Fibroblast of mammary gland (primary cell): ENCODE measurements around the gene CD302.

Experiments used
- DNase-seq: peaks from one replicate; pipeline ENCODE4 v3.0.0-alpha.2; 2010; ENCODE audit warnings: low read depth
- H3K4me3 ChIP-seq: 2 replicates; pipeline ENCODE4 v1.5.1; 2011; ENCODE audit warnings: low read depth, mild to moderate bottlenecking, low read length, moderate library complexity; ENCODE audit not compliant: control insufficient read depth
- TF ChIP-seq, protein P1 (sequence below): conservative IDR thresholded peaks from 2 replicates; pipeline ENCODE4 v1.5.1; 2011; ENCODE audit warnings: low read depth, low read length, inconsistent platforms; ENCODE audit not compliant: control insufficient read depth, insufficient read depth

CD302 gene

GRCh38 chr2:159744363-159744762 lies 53.6 kb downstream of the CD302 start:
- H3K4me3 ChIP-seq: no peak overlapping the region
- DNase-seq: no peak
- TF ChIP-seq, protein P1, sequence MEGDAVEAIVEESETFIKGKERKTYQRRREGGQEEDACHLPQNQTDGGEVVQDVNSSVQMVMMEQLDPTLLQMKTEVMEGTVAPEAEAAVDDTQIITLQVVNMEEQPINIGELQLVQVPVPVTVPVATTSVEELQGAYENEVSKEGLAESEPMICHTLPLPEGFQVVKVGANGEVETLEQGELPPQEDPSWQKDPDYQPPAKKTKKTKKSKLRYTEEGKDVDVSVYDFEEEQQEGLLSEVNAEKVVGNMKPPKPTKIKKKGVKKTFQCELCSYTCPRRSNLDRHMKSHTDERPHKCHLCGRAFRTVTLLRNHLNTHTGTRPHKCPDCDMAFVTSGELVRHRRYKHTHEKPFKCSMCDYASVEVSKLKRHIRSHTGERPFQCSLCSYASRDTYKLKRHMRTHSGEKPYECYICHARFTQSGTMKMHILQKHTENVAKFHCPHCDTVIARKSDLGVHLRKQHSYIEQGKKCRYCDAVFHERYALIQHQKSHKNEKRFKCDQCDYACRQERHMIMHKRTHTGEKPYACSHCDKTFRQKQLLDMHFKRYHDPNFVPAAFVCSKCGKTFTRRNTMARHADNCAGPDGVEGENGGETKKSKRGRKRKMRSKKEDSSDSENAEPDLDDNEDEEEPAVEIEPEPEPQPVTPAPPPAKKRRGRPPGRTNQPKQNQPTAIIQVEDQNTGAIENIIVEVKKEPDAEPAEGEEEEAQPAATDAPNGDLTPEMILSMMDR: no peak

- no peak overlapping the region for H3K4me3 ChIP-seq
- DNase-seq: no peak
- TF ChIP-seq, protein P1: no peak
Observed at GRCh38 chr2:159742846-159743245, 55.2 kb downstream of the CD302 start.

DNA sequence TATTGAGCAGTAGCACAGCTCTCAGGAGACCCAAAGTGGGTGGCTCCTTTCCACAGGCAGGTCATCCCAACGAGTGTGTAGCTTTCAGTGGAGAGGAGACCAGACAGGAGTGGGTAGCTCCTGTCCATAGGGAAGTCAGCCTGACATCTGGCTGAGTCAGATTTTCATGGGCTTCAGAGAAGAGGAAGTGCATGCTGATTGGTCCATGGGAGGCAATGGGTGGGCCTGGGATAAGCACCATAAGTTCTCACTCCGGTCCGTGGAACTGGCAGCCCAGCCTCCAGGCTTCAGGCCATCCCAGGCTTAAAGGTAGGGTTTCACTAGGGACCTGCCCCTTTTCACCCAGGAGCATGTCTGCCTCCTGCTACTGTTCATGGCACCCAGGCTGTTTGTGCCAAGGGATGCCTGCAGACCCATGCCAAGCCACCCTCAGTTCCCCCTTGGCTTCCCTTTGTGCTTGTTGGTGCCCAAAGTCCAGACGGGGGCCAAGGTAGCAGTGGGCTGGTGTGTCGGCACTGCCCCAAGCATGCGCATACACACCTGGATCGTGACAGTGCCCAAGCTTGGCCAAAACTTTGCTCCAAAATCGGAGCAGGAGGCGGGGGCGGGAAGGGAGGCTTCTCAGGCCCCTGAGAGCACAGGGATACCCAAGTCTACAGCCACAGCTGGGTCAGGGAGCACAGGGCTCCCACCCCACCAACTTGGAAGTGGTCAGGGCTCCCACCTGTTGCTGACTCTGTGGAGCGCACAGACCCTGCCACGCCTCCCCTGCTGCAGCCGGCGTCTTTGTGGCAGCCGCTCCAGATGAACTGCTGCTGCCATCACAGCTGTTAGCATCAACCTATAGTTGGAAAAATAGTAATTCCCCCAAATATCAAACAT lies 59.3 kb downstream of the CD302 start:
- peak; percentile 25 for DNase-seq
- TF ChIP-seq, protein P1: no peak
- H3K4me3 ChIP-seq: no peak overlapping the region

GRCh38 chr2:159737917-159738296 lies 60.1 kb downstream of the CD302 start:
- TF ChIP-seq, protein P1: no peak
- no peak overlapping the region for H3K4me3 ChIP-seq
- no peak for DNase-seq

DNA sequence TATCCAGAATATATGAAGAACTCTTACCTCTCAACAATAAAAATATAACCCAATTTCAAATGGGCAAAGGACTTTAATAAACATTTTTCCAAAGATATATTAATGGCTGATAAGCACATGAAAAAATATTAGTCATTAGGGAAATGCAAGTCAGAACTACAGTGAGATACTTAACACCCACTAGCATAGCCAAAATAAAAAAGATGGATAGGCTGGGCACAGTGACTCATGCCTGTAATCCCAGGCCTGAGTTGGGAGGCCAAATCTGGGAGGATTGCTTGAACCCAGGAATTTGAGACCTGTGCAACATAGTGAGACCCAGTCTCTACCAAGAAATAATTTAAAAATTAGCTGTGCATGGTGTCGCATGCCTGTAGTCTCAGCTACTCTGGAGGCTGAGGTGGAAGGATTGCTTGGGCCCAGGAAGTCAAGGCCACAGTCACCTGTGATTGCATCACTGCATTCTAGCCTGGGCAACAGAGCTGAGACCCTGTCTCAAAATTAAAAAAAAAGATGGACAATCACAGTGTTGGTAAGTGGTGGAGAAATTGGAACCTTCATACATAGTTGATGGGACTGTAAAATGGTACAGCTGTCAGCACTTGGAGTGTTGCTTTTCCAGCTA lies 60.6 kb downstream of the CD302 start:
- peak; percentile 36 for DNase-seq
- TF ChIP-seq, protein P1: no peak
- no peak overlapping the region for H3K4me3 ChIP-seq

DNA sequence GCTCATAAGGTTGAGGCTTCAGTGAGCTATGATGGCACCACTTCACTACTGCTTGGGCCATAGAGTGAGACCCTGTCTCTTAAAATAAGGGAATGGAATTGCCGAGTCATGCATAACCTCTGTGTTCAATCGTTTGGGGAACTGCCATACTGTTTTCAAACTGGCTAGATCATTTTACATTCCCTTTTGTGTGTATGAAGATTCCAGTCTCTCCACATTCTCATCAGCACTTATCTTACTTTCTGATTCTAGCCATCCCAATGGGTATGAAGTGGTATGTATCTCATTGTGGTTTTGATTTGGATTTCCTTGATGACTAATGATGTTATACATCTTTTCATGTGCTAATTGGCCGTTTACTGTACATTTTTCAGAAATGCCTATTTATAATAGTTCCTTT lies 62.0 kb downstream of the CD302 start:
- DNase-seq: peak; percentile 46
- no peak overlapping the region for H3K4me3 ChIP-seq
- TF ChIP-seq, protein P1: no peak

DNA sequence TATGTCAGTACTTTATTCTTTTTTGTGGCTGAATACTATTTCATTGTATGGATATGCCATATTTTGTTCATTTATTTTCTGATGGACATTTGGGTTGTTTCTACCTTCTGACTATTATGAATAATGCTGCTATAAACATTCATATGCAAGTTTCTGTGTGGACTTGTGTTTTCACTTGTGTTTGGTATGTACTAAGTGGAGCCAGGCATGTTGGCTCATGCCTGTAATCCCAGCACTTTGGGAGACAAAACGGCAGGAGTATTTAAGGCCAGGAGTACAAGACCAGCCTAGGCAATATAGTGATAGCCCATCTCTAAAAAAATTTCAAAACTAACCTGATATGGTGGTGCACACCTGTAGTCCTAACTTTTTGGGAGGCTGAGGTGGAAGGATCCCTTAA lies 62.4 kb downstream of the CD302 start:
- no peak overlapping the region for H3K4me3 ChIP-seq
- no peak for DNase-seq

More for the DNA sequence above, 62.4 kb downstream of the CD302 start:
- TF ChIP-seq, protein P1: no peak
